Spleen (tissue), 11 donors: ENCODE data around the gene SMAD3. TPM values are rescaled to one million over a fixed set of nuclear protein-coding genes. Genes with fewer than 3 reads are reported as not detected.

ENCODE experiments used
- DNase-seq: peaks from one replicate; pipeline ENCODE4 v3.0.0-alpha.2; 2020
- H3K27ac ChIP-seq, 8 donors: fragments of 200-600 bp; sonication (generic) in 7 of 8; 1 replicate in 4 of 8; 2 replicates in 4 of 8; pipeline versions ENCODE4 v1.5.0 to v1.8.0; 2016 to 2021; ENCODE audit warnings: inconsistent platforms in 4 of 8, mild to moderate bottlenecking in 4 of 8, moderate library complexity in 1 of 8
- H3K27me3 ChIP-seq, 7 donors: fragments of 200-600 bp; sonication (generic) in 6 of 7; replicated peaks in 1 of 7; 1 replicate in 4 of 7; 2 replicates in 3 of 7; pipeline versions ENCODE4 v1.5.0 to v1.8.0; 2016 to 2021; ENCODE audit warnings: inconsistent platforms in 3 of 7, mild to moderate bottlenecking in 1 of 7
- H3K36me3 ChIP-seq, 6 donors: fragments of 200-600 bp; sonication (generic) in 5 of 6; 1 replicate in 4 of 6; 2 replicates in 2 of 6; pipeline versions ENCODE4 v1.5.0 to v1.8.0; 2016 to 2021; ENCODE audit warnings: inconsistent platforms in 2 of 6
- H3K4me1 ChIP-seq, 6 donors: fragments of 200-600 bp; sonication (generic) in 5 of 6; 1 replicate in 3 of 6; 2 replicates in 3 of 6; pipeline versions ENCODE4 v1.5.0 to v1.8.0; 2016 to 2021; ENCODE audit warnings: inconsistent platforms in 3 of 6
- H3K4me3 ChIP-seq, 8 donors: fragments of 200-600 bp; sonication (generic) in 7 of 8; 1 replicate in 4 of 8; 2 replicates in 4 of 8; pipeline versions ENCODE4 v1.5.0 to v1.8.0; 2016 to 2021; ENCODE audit warnings: inconsistent platforms in 4 of 8, mild to moderate bottlenecking in 4 of 8, moderate library complexity in 2 of 8
- H3K9me3 ChIP-seq, 8 donors: fragments of 200-600 bp; sonication (generic) in 7 of 8; 1 replicate in 4 of 8; 2 replicates in 4 of 8; pipeline versions ENCODE4 v1.5.0 to v1.8.0; 2016 to 2021; ENCODE audit warnings: inconsistent platforms in 4 of 8
- CTCF ChIP-seq, 11 experiments: fragments of 200-600 bp in 7 of 11; fragments of 450-650 bp in 4 of 11; sonication (generic) in 4 of 11; IDR thresholded peaks in 8 of 11; conservative IDR thresholded peaks in 3 of 11; 1 replicate in 7 of 11; 2 replicates in 4 of 11; pipeline versions ENCODE4 v1.4.0 to v1.8.0; 2016 to 2021; ENCODE audit warnings: antibody characterized with exemption in 11 of 11, inconsistent platforms in 4 of 11, mild to moderate bottlenecking in 1 of 11
- POLR2A ChIP-seq, 3 donors: fragments of 450-650 bp; IDR thresholded peaks; one replicate each; pipeline ENCODE4 v1.5.1; 2017; ENCODE audit warnings: antibody characterized with exemption in 3 of 3, mild to moderate bottlenecking in 1 of 3
- POLR2AphosphoS5 ChIP-seq, 3 donors: sonication (generic); formaldehyde crosslinking; IDR thresholded peaks; one replicate each; pipeline ENCODE4 v1.5.1; 2017; ENCODE audit warnings: antibody characterized with exemption in 3 of 3
- WGBS, 5 donors: extraction: QIAGEN DNeasy Blood & Tissue Kit in 3 of 5; methylation state at CpG; one replicate each; pipeline versions ENCODE4 v1.1.5 to v1.1.7; 2013 to 2018; 5-methylcytosine and 5-hydroxymethylcytosine counted together
- intact Hi-C: fragments of 100-400 bp; cut with DNase I; formaldehyde crosslinking; loops from one replicate; pipeline ENCODE4 v1.15.0; 2023; ENCODE audit warnings: low total_unique reads
- polyA plus RNA-seq, 3 donors: library from polyadenylated mRNA; stranded (reverse); fragments of 200-250 nt; gene quantifications; one replicate each; pipeline ENCODE4 v1.2.1, GENCODE V29; 2013
- total RNA-seq, 7 donors: library from RNA; depleted of rRNA in 3 of 7; stranded (reverse); fragments of >200 nt in 3 of 7; fragmentation: NEBNext Ultra II Directional in 4 of 7; extraction: Animal tissue kit (Norgen Biotek cat#: 25700) in 4 of 7; gene quantifications; one replicate each; pipeline versions ENCODE4 v1.1.0 to v1.2.1, GENCODE V29; 2016 to 2021
- donor health status: healthy with polysubstance abuse.
- donor health status: DM: no; HTN: no; CAD: no; lungs with moderate emphysema.
- donor health status: DM: no; HTN: no; CAD: no.
- donor health status: Bipolar disorder and iron deficiency.
- donor health status: healthy.
- donor health status: DM: no; HTN: no; CAD: no.
- donor health status: DM: yes; HTN: yes; CAD: no.

Gene SMAD3
- total and polyA plus RNA-seq, 10 donors, result 8.3 to 78.4 (median 33.7) TPM

- H3K4me1 ChIP-seq, result peaks cover 31 to 100% (median 92%) of the 10 kb centered on the region in 6 donors
- no peaks in the 10 kb centered on the region for H3K27me3 ChIP-seq
- TF ChIP-seq POLR2A (IDR thresholded peaks at IDR 0.05) (no peak), CTCF (IDR thresholded peaks at IDR 0.05 in 8 of 11, conservative IDR thresholded peaks at IDR 0.05 in 3 of 11) (no peak), POLR2AphosphoS5 (IDR thresholded peaks at IDR 0.05) (no peak)
- no peak overlapping the region for H3K27ac ChIP-seq
- 64 to 83% (median 72%) methylated on average over 6 of the region's 6 CpGs for WGBS, 5 donors
- intact Hi-C loops, result no loop called here
- no peak overlapping the region for H3K4me3 ChIP-seq
- no peak for DNase-seq
- no peaks in the 10 kb centered on the region for H3K36me3 ChIP-seq
- H3K9me3 ChIP-seq, result no peaks in the 10 kb centered on the region
Observed at GRCh38 chr15:67142767-67143100, 77.3 kb downstream of the SMAD3 start.

GRCh38 chr15:67143646-67144045, 78.2 kb downstream of the SMAD3 start:
- intact Hi-C loops, result no loop called here
- 90 to 97% (median 95%) methylated on average over 6 of the region's 6 CpGs for WGBS, 5 donors

GRCh38 chr15:67144609-67145311, 79.4 kb downstream of the SMAD3 start:
- Histone ChIP-seq H3K27ac (no peak overlapping the region), H3K4me1 (peaks cover 42 to 100% (median 92%) of the 10 kb centered on the region in 6 donors), H3K27me3 (no peaks in the 10 kb centered on the region), H3K36me3 (no peaks in the 10 kb centered on the region), H3K9me3 (no peaks in the 10 kb centered on the region), H3K4me3 (no peak overlapping the region)
- TF ChIP-seq CTCF (IDR thresholded peaks at IDR 0.05 in 8 of 11, conservative IDR thresholded peaks at IDR 0.05 in 3 of 11) (no peak), POLR2A (IDR thresholded peaks at IDR 0.05) (no peak), POLR2AphosphoS5 (IDR thresholded peaks at IDR 0.05) (no peak)
- DNase-seq, result no peak
- WGBS, 5 donors, result 49 to 77% (median 63%) methylated on average over 7 of the region's 7 CpGs
- intact Hi-C loops, result no loop called here

More at GRCh38 chr15:67143646-67144045, 78.2 kb downstream of the SMAD3 start:
- no peaks in the 10 kb centered on the region for H3K27me3 ChIP-seq
- no peaks in the 10 kb centered on the region for H3K36me3 ChIP-seq
- H3K27ac ChIP-seq, result no peak overlapping the region
- no peaks in the 10 kb centered on the region for H3K9me3 ChIP-seq
- TF ChIP-seq POLR2A (IDR thresholded peaks at IDR 0.05), result no peak
- no peak for TF ChIP-seq CTCF (IDR thresholded peaks at IDR 0.05 in 8 of 11, conservative IDR thresholded peaks at IDR 0.05 in 3 of 11)
- TF ChIP-seq POLR2AphosphoS5 (IDR thresholded peaks at IDR 0.05), result no peak
- peaks cover 32 to 100% (median 92%) of the 10 kb centered on the region in 6 donors for H3K4me1 ChIP-seq
- no peak for DNase-seq
- H3K4me3 ChIP-seq, result no peak overlapping the region

GRCh38 chr15:67145312-67145610, 79.9 kb downstream of the SMAD3 start:
- intact Hi-C loops, result no loop called here
- no peak for DNase-seq
- no peaks in the 10 kb centered on the region for H3K9me3 ChIP-seq
- no peaks in the 10 kb centered on the region for H3K36me3 ChIP-seq
- H3K27ac ChIP-seq, result no peak overlapping the region
- TF ChIP-seq CTCF (IDR thresholded peaks at IDR 0.05 in 8 of 11, conservative IDR thresholded peaks at IDR 0.05 in 3 of 11), result no peak
- TF ChIP-seq POLR2AphosphoS5 (IDR thresholded peaks at IDR 0.05), result no peak
- no peak for TF ChIP-seq POLR2A (IDR thresholded peaks at IDR 0.05)
- WGBS, 5 donors, result 67 to 88% (median 83%) methylated on average over 4 of the region's 4 CpGs
- no peaks in the 10 kb centered on the region for H3K27me3 ChIP-seq
- no peak overlapping the region for H3K4me3 ChIP-seq
- H3K4me1 ChIP-seq, result peaks cover 47 to 100% (median 92%) of the 10 kb centered on the region in 6 donors
